GM23338 (cell line): Measurements from ENCODE around the gene NPPA. TPM values are rescaled to one million over a fixed set of nuclear protein-coding genes. Genes with fewer than 3 reads are reported as not detected.

ENCODE experiments used
- ATAC-seq: fragments of 200-7000 bp; cut with Tn5 transposase; 3 replicates; pipeline ENCODE4 v1.9.1; 2020
- DNase-seq: peaks from one replicate; pipeline ENCODE4 v3.0.0-alpha.2; 2015; ENCODE audit warnings: low spot score
- H2AFZ ChIP-seq: fragments of 200-600 bp; sonication (generic); 2 replicates; pipeline ENCODE4 v1.8.0; 2016; ENCODE audit warnings: antibody characterized with exemption, mild to moderate bottlenecking, moderate library complexity
- H3F3A ChIP-seq: fragments of 200-600 bp; sonication (generic); replicated peaks from 2 replicates; pipeline ENCODE4 v1.8.0; 2017; ENCODE audit warnings: antibody characterized with exemption, mixed run types, low read depth
- H3K27ac ChIP-seq: fragments of 200-600 bp; sonication (generic); 2 replicates; pipeline ENCODE4 v1.6.1; 2016; ENCODE audit warnings: low read depth
- H3K27me3 ChIP-seq: fragments of 200-600 bp; sonication (generic); 2 replicates; pipeline ENCODE4 v1.8.0; 2016; ENCODE audit warnings: mild to moderate bottlenecking, mixed run types, moderate library complexity; ENCODE audit not compliant: insufficient read depth
- H3K36me3 ChIP-seq: fragments of 200-600 bp; sonication (generic); 2 replicates; pipeline ENCODE4 v1.8.0; 2016; ENCODE audit warnings: mild to moderate bottlenecking; ENCODE audit not compliant: insufficient read depth
- H3K4me1 ChIP-seq: fragments of 200-600 bp; sonication (generic); 2 replicates; pipeline ENCODE4 v1.8.0; 2016; ENCODE audit warnings: mild to moderate bottlenecking, moderate library complexity; ENCODE audit not compliant: insufficient read depth
- H3K4me2 ChIP-seq: fragments of 200-600 bp; sonication (generic); 2 replicates; pipeline ENCODE4 v1.7.1; 2017; ENCODE audit warnings: mixed run types
- H3K4me3 ChIP-seq: fragments of 200-600 bp; sonication (generic); 2 replicates; pipeline ENCODE4 v1.6.1; 2016; ENCODE audit warnings: mixed run types
- H3K79me2 ChIP-seq: fragments of 200-600 bp; sonication (generic); replicated peaks from 2 replicates; pipeline ENCODE4 v1.8.0; 2017; ENCODE audit warnings: mild to moderate bottlenecking; ENCODE audit not compliant: insufficient read depth
- H3K9me2 ChIP-seq: fragments of 200-600 bp; sonication (generic); 2 replicates; pipeline ENCODE4 v1.8.0; 2017; ENCODE audit not compliant: insufficient read depth
- H4K20me1 ChIP-seq: fragments of 200-600 bp; sonication (generic); replicated peaks from 2 replicates; pipeline ENCODE4 v1.8.0; 2017; ENCODE audit warnings: mild to moderate bottlenecking; ENCODE audit not compliant: insufficient read depth
- H3K27ac Mint-ChIP-seq: 2 replicates; pipeline ENCODE4 v1.8.0; 2020; ENCODE audit warnings: inconsistent platforms, mild to moderate bottlenecking, moderate library complexity, mixed read lengths
- H3K27me3 Mint-ChIP-seq: 3 replicates; pipeline ENCODE4 v1.8.0; 2022; ENCODE audit warnings: low read depth, mild to moderate bottlenecking, moderate library complexity, mixed read lengths, inconsistent platforms; ENCODE audit not compliant: insufficient read depth, poor library complexity
- H3K36me3 Mint-ChIP-seq: 3 replicates; pipeline ENCODE4 v1.8.0; 2021; ENCODE audit warnings: low read depth, mild to moderate bottlenecking, inconsistent platforms, moderate library complexity, mixed read lengths
- H3K4me1 Mint-ChIP-seq: 3 replicates; pipeline ENCODE4 v1.8.0; 2020; ENCODE audit warnings: mild to moderate bottlenecking, inconsistent platforms, mixed read lengths
- H3K4me3 Mint-ChIP-seq: 3 replicates; pipeline ENCODE4 v1.8.0; 2021; ENCODE audit warnings: moderate library complexity, mild to moderate bottlenecking, inconsistent platforms, mixed read lengths
- H3K9me3 Mint-ChIP-seq: 3 replicates; pipeline ENCODE4 v1.8.0; 2020; ENCODE audit warnings: moderate library complexity, mild to moderate bottlenecking, inconsistent platforms, mixed read lengths
- CREB1 ChIP-seq: fragments of 250-450 bp; sonication (Bioruptor Pico); IDR thresholded peaks from 2 replicates; pipeline ENCODE4 v1.5.0; 2020; ENCODE audit warnings: low read depth, mild to moderate bottlenecking, moderate library complexity
- CTCF ChIP-seq, 2 experiments: fragments of 200-600 bp in 1 of 2; sonication (generic) in 1 of 2; conservative IDR thresholded peaks; 2 replicates each; pipeline versions ENCODE4 v1.5.1 to v1.6.1; 2016 to 2017; ENCODE audit warnings: antibody characterized with exemption in 2 of 2, low read depth in 2 of 2, mild to moderate bottlenecking in 2 of 2, moderate library complexity in 1 of 2
- ETS1 ChIP-seq: IDR thresholded peaks from 2 replicates; pipeline ENCODE4 v1.6.1; 2016; ENCODE audit warnings: antibody characterized with exemption
- EZH2 ChIP-seq: fragments of 200-600 bp; sonication (generic); IDR thresholded peaks from one replicate; pipeline ENCODE4 v1.8.0; 2017; ENCODE audit warnings: antibody characterized with exemption, mild to moderate bottlenecking, low read depth; ENCODE audit not compliant: unreplicated experiment
- EZH2phosphoT487 ChIP-seq: fragments of 200-600 bp; sonication (generic); IDR thresholded peaks from one replicate; pipeline ENCODE4 v1.8.1; 2018; ENCODE audit warnings: antibody characterized with exemption; ENCODE audit not compliant: unreplicated experiment
- JUNB ChIP-seq: IDR thresholded peaks from one replicate; pipeline ENCODE4 v1.6.1; 2016; ENCODE audit warnings: antibody characterized with exemption; ENCODE audit not compliant: unreplicated experiment
- NANOG ChIP-seq: IDR thresholded peaks from 2 replicates; pipeline ENCODE4 v1.6.1; 2016; ENCODE audit warnings: antibody characterized with exemption, borderline replicate concordance
- POLR2AphosphoS5 ChIP-seq: IDR thresholded peaks from 2 replicates; pipeline ENCODE4 v1.6.1; 2016; ENCODE audit warnings: antibody characterized with exemption, low read depth
- REST ChIP-seq: IDR thresholded peaks from one replicate; pipeline ENCODE4 v1.6.1; 2018; ENCODE audit warnings: antibody characterized with exemption; ENCODE audit not compliant: unreplicated experiment
- STAT1 ChIP-seq: IDR thresholded peaks from one replicate; pipeline ENCODE4 v1.6.1; 2016; ENCODE audit warnings: antibody characterized with exemption; ENCODE audit not compliant: unreplicated experiment
- ZNF114 ChIP-seq: fragments of 250-450 bp; sonication (Bioruptor Pico); IDR thresholded peaks from 2 replicates; pipeline ENCODE4 v1.5.0; 2020; ENCODE audit warnings: mild to moderate bottlenecking, moderate library complexity
- ZNF331 ChIP-seq: fragments of 250-450 bp; sonication (Bioruptor Pico); IDR thresholded peaks from 2 replicates; pipeline ENCODE4 v1.5.0; 2020; ENCODE audit warnings: low read depth, mild to moderate bottlenecking, moderate library complexity
- ZNF462 ChIP-seq: fragments of 250-450 bp; sonication (Bioruptor Pico); IDR thresholded peaks from 2 replicates; pipeline ENCODE4 v1.5.0; 2020; ENCODE audit warnings: mild to moderate bottlenecking, moderate library complexity
- polyA plus RNA-seq: library from polyadenylated mRNA; unstranded; fragments of >200 nt; fragmentation: Nextera tagmentation; extraction: Ambion mirVana; gene quantifications from 2 replicates; pipeline ENCODE4 v1.2.1, GENCODE V29; 2016
- total RNA-seq: library from RNA; depleted of rRNA; stranded (reverse); fragments of >200 nt; shearing (Covaris generic); gene quantifications from 2 replicates; pipeline ENCODE4 v1.2.3, GENCODE V29; 2014

Gene NPPA
- total and polyA plus RNA-seq, 2 experiments from 2014 or later: 0.29 TPM; not detected in 1

- Histone ChIP-seq H3K27ac (no peak overlapping the region), H3K4me2 (no peak overlapping the region), H3K4me3 (no peak overlapping the region), H4K20me1 (no peaks in the 10 kb centered on the region; the same call in none of the 2 replicates), H3K36me3 (no peaks in the 10 kb centered on the region), H3K27me3 (no peaks in the 10 kb centered on the region), H3F3A (peaks cover 5% of the 10 kb centered on the region; the same call in 1 of the 2 replicates), H3K4me1 (peaks cover 5% of the 10 kb centered on the region; the same call in 1 of the 2 replicates), H2AFZ (no peak overlapping the region), H3K79me2 (0 out of 2 replicates have a peak, but pooled peaks cover 2% of the 10 kb centered on the region), H3K9me2 (no peaks in the 10 kb centered on the region)
- no peak for ATAC-seq
- no peak for DNase-seq
- no peak overlapping the region for H3K4me3 Mint-ChIP-seq
- no peak for TF ChIP-seq STAT1
- no peak for TF ChIP-seq ZNF331 (CRISPR knock-in tag)
- no peak for TF ChIP-seq ZNF462 (CRISPR knock-in tag)
- no peak for TF ChIP-seq NANOG
- no peak for TF ChIP-seq POLR2AphosphoS5
- TF ChIP-seq ZNF114 (CRISPR knock-in tag): no peak
- no peak for TF ChIP-seq CREB1 (CRISPR knock-in tag)
- no peak for TF ChIP-seq EZH2
- TF ChIP-seq JUNB: no peak
- no peak for TF ChIP-seq ETS1
- TF ChIP-seq CTCF (conservative IDR thresholded peaks at IDR 0.05; ENCODE audit: low read depth in 2 of 2): no peak
- no peak for TF ChIP-seq REST
- TF ChIP-seq EZH2phosphoT487: no peak
- H3K9me3 Mint-ChIP-seq: no peaks in the 10 kb centered on the region
- H3K27ac Mint-ChIP-seq: no peak overlapping the region
- peaks cover 41% of the 10 kb centered on the region for H3K36me3 Mint-ChIP-seq
- peaks cover 2% of the 10 kb centered on the region for H3K27me3 Mint-ChIP-seq
- peaks cover 8% of the 10 kb centered on the region for H3K4me1 Mint-ChIP-seq
Measured at GRCh38 chr1:11797525-11798216, 49.9 kb downstream of the NPPA start.
